ENCODE data around the gene AGO1.
"Not testable (repeated sequence)": the region's sequence is repeated elsewhere in the genome, so short reads cannot be mapped to it uniquely, and the experiment has no call there.

Gene AGO1

GRCh38 chr1:35971601-35972000 lies 88.6 kb downstream of the AGO1 start:
- DNase-seq (ENCODE audit: extremely low spot score) = no peak
- ChIA-PET CTCF (no interaction called here), POLR2A (no interaction called here)
- TF ChIP-seq, protein P1, sequence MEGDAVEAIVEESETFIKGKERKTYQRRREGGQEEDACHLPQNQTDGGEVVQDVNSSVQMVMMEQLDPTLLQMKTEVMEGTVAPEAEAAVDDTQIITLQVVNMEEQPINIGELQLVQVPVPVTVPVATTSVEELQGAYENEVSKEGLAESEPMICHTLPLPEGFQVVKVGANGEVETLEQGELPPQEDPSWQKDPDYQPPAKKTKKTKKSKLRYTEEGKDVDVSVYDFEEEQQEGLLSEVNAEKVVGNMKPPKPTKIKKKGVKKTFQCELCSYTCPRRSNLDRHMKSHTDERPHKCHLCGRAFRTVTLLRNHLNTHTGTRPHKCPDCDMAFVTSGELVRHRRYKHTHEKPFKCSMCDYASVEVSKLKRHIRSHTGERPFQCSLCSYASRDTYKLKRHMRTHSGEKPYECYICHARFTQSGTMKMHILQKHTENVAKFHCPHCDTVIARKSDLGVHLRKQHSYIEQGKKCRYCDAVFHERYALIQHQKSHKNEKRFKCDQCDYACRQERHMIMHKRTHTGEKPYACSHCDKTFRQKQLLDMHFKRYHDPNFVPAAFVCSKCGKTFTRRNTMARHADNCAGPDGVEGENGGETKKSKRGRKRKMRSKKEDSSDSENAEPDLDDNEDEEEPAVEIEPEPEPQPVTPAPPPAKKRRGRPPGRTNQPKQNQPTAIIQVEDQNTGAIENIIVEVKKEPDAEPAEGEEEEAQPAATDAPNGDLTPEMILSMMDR (IDR thresholded peaks at IDR 0.05; ENCODE audit: control extremely low read depth, extremely low read depth, low read depth, missing control alignments) = no peak

GRCh38 chr1:35972631-35973030 lies 89.6 kb downstream of the AGO1 start:
- POLR2A ChIA-PET; CTCF ChIA-PET; DNase-seq (ENCODE audit: extremely low spot score): not testable (repeated sequence)

DNA sequence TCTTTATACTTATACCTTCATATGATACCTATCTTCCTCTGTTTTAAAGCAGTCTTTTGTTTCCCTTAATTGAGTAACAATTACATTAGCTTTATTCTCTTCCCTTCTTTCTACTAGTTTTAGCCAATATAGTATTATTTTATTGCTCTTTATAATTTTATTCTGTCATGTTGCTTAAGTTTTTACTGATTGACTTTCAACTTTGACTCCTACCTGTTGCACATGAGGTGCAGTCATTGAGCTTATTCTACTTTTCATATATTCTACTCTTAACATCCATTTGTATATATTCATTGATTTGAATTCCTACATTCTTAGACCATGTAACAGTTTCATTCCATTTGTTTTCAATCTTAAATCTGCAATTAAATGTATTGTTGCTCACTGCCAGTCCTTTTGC lies 97.1 kb downstream of the AGO1 start:
- no peak for DNase-seq (ENCODE audit: extremely low spot score)
- TF ChIP-seq, protein P1 (IDR thresholded peaks at IDR 0.05; ENCODE audit: control extremely low read depth, extremely low read depth, low read depth, missing control alignments) = no peak
- CTCF ChIA-PET = no interaction called here
- POLR2A ChIA-PET = no interaction called here

All from GM10248 (cell line).